ENCODE measurements around the gene ZKSCAN3. TPM values are rescaled to one million over a fixed set of nuclear protein-coding genes. Genes with fewer than 3 reads are reported as not detected.

Gene ZKSCAN3
- total RNA-seq, 4 donors from 2014 or later = 2.9 to 6.7 (median 4.3) TPM

GRCh38 chr6:28351087-28351486, 1.3 kb downstream of the ZKSCAN3 start:
- 72% methylated on average over 2 of the region's 2 CpGs for WGBS, 2 donors
- TF ChIP-seq, protein P1, sequence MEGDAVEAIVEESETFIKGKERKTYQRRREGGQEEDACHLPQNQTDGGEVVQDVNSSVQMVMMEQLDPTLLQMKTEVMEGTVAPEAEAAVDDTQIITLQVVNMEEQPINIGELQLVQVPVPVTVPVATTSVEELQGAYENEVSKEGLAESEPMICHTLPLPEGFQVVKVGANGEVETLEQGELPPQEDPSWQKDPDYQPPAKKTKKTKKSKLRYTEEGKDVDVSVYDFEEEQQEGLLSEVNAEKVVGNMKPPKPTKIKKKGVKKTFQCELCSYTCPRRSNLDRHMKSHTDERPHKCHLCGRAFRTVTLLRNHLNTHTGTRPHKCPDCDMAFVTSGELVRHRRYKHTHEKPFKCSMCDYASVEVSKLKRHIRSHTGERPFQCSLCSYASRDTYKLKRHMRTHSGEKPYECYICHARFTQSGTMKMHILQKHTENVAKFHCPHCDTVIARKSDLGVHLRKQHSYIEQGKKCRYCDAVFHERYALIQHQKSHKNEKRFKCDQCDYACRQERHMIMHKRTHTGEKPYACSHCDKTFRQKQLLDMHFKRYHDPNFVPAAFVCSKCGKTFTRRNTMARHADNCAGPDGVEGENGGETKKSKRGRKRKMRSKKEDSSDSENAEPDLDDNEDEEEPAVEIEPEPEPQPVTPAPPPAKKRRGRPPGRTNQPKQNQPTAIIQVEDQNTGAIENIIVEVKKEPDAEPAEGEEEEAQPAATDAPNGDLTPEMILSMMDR (IDR thresholded peaks at IDR 0.05) = no peak
- TF ChIP-seq POLR2A (IDR thresholded peaks at IDR 0.05) = no peak
- intact Hi-C loops (cut with DNase I; ENCODE audit: low total_unique reads) = no loop called here
- DNase-seq (ENCODE audit: low spot score in 2 of 2) = no peak
- no peak overlapping the region for H3K4me3 ChIP-seq (ENCODE audit: low read depth, poor library complexity, severe bottlenecking)

DNA sequence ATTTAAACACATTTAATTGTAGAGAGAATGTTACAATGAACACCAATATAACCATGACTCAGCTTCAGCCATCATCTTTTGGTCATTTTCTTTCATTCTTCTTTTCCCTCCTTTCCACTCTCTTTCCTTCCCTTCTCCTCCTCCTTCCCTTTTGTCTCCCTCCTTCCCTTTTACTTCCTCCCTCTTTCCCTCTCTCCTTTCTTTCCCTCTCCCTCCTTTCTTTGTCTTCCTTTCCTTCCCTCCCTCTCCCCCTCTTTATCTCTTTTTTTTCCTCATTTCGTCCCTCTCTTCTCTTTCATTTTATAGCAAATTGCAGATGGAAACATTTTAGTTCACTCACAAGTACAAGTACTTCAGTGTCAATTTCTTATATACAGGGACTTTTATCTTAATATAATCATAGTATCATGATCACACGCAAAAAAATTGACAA, 1.8 kb downstream of the ZKSCAN3 start:
- no peak overlapping the region for H3K4me3 ChIP-seq (ENCODE audit: low read depth, poor library complexity, severe bottlenecking)
- 69 to 70% methylated on average over 2 of the region's 2 CpGs for WGBS, 2 donors
- TF ChIP-seq, protein P1 (IDR thresholded peaks at IDR 0.05) = no peak
- no peak for TF ChIP-seq POLR2A (IDR thresholded peaks at IDR 0.05)
- intact Hi-C loops (cut with DNase I; ENCODE audit: low total_unique reads) = no loop called here
- DNase-seq (ENCODE audit: low spot score in 2 of 2) = no peak

DNA sequence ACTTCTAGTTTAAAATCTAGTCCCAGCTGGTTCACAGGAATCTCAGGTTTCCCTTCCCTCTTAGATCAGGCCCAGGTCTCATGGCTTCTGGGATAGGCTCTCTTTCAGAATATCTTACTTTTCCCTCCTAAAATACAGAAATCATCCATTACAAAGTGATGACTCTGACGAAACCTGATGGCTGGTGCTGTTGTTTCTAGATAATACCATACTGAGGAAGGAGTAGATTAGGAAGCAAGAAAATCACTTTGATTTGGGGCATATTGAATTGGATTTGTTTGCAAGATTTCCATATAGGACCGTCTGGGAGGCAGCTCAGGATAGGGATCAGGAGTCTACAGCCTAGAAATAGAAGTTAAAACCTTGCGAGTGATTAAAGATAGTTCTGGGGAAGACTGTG, 3.6 kb downstream of the ZKSCAN3 start:
- 73 to 75% methylated on average over 3 of the region's 3 CpGs for WGBS, 2 donors
- TF ChIP-seq POLR2A (IDR thresholded peaks at IDR 0.05) = no peak
- TF ChIP-seq, protein P1 (IDR thresholded peaks at IDR 0.05) = no peak
- no peak overlapping the region for H3K4me3 ChIP-seq (ENCODE audit: low read depth, poor library complexity, severe bottlenecking)
- intact Hi-C loops (cut with DNase I; ENCODE audit: low total_unique reads) = no loop called here
- no peak for DNase-seq (ENCODE audit: low spot score in 2 of 2)

- no peak for DNase-seq (ENCODE audit: low spot score in 2 of 2)
- H3K4me3 ChIP-seq (ENCODE audit: low read depth, poor library complexity, severe bottlenecking) = no peak overlapping the region
- TF ChIP-seq POLR2A (IDR thresholded peaks at IDR 0.05) = no peak
- TF ChIP-seq, protein P1 (IDR thresholded peaks at IDR 0.05) = no peak
- intact Hi-C loops (cut with DNase I; ENCODE audit: low total_unique reads) = no loop called here
- WGBS, 2 donors = 52 to 57% methylated on average over 11 of the region's 11 CpGs
Observed at GRCh38 chr6:28353981-28354676, 4.4 kb downstream of the ZKSCAN3 start.

- H3K4me3 ChIP-seq (ENCODE audit: low read depth, poor library complexity, severe bottlenecking) = no peak overlapping the region
- WGBS, 2 donors = 83 to 84% methylated on average over 10 of the region's 10 CpGs
- DNase-seq (ENCODE audit: low spot score in 2 of 2) = no peak
- TF ChIP-seq POLR2A (IDR thresholded peaks at IDR 0.05) = no peak
- TF ChIP-seq, protein P1 (IDR thresholded peaks at IDR 0.05) = no peak
- intact Hi-C loops (cut with DNase I; ENCODE audit: low total_unique reads) = no loop called here
Observed at GRCh38 chr6:28354688-28355554, 5.2 kb downstream of the ZKSCAN3 start.

All from lower leg skin (tissue), 4 donors.